ENCODE data around the gene SCP2D1.

DNA sequence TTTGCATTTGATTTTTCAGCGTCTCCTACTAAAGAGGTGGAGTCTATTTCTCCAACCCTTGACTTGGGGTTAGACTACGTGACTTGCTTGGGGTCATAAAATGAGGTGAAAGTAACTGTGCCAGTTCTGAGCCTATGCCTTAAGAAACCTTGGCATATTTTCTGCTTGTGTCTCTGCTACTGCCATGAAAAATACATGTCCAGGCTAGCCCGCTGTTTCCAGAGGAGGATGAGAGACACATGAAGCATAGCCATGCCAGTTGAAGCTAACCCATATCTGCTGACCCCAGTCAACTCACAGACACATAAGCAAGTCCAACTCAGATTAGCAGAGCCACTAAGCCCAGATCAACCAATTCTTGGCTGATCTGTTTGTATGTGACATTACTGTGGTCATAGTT lies 38.7 kb downstream of the SCP2D1 start:
- TF ChIP-seq CTCF (IDR thresholded peaks at IDR 0.05; ENCODE audit: low read depth, low read length, poor library complexity, severe bottlenecking) = no peak
- TF ChIP-seq EZH2phosphoT487 (IDR thresholded peaks at IDR 0.05; ENCODE audit: borderline replicate concordance, low read length) = no peak

Data from DOHH2 (cell line).